Lower leg skin (tissue), 3 donors: ENCODE measurements around the gene SPATA31C1.

Experiments used
- POLR2A ChIP-seq, 2 donors: fragments of 450-650 bp; IDR thresholded peaks; one replicate each; pipeline ENCODE4 v1.6.1; 2016 to 2017; ENCODE audit warnings: antibody characterized with exemption in 2 of 2, mild to moderate bottlenecking in 1 of 2, moderate library complexity in 1 of 2
- TF ChIP-seq, protein P1 (sequence below), 3 donors: fragments of 450-650 bp; IDR thresholded peaks; one replicate each; pipeline ENCODE4 v1.5.1; 2016; ENCODE audit warnings: antibody characterized with exemption in 3 of 3, mild to moderate bottlenecking in 3 of 3, moderate library complexity in 2 of 3

DNA sequence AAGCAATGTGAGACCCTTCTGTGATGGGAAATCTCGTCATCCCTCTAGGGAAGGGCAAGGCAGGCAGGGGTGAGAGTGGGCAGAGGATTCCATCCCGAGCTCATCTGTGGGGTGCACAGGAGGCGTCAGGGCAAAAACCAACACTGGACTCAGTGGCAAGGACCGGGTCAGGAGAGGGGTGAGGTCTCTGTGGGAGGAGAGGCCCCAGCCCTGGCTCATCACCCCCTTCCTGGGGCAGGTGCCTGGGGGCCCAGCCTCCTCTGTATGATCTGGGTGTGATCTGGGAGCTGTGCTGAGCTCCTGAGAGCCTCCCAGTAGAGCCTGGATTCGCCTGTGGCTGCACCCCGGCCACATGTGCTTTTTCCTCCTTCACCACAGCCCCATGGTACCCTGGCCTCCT, 34.5 kb upstream of the SPATA31C1 start:
- TF ChIP-seq, protein P1, sequence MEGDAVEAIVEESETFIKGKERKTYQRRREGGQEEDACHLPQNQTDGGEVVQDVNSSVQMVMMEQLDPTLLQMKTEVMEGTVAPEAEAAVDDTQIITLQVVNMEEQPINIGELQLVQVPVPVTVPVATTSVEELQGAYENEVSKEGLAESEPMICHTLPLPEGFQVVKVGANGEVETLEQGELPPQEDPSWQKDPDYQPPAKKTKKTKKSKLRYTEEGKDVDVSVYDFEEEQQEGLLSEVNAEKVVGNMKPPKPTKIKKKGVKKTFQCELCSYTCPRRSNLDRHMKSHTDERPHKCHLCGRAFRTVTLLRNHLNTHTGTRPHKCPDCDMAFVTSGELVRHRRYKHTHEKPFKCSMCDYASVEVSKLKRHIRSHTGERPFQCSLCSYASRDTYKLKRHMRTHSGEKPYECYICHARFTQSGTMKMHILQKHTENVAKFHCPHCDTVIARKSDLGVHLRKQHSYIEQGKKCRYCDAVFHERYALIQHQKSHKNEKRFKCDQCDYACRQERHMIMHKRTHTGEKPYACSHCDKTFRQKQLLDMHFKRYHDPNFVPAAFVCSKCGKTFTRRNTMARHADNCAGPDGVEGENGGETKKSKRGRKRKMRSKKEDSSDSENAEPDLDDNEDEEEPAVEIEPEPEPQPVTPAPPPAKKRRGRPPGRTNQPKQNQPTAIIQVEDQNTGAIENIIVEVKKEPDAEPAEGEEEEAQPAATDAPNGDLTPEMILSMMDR (IDR thresholded peaks at IDR 0.05), result no peak
- no peak for TF ChIP-seq POLR2A (IDR thresholded peaks at IDR 0.05)
